H9 (cell line): ENCODE data around the gene CRISP3. TPM values are rescaled to one million over a fixed set of nuclear protein-coding genes. Genes with fewer than 3 reads are reported as not detected.

Experiments
- DNase-seq: peaks from one replicate; pipeline ENCODE4 v3.0.0-alpha.2; 2017
- H2AFZ ChIP-seq: one replicate; pipeline ENCODE4 v1.6.1; 2013; ENCODE audit warnings: mild to moderate bottlenecking, low read length, control low read depth, moderate library complexity
- H2AK5ac ChIP-seq: 2 replicates; pipeline ENCODE4 v1.6.1; 2013; ENCODE audit warnings: low read length, control low read depth, mixed read lengths; ENCODE audit not compliant: insufficient read length
- H2BK120ac ChIP-seq: one replicate; pipeline ENCODE4 v1.6.1; 2013; ENCODE audit warnings: low read depth, mild to moderate bottlenecking, low read length, control low read depth, inconsistent platforms; ENCODE audit not compliant: poor library complexity, severe bottlenecking
- H2BK12ac ChIP-seq: 2 replicates; pipeline ENCODE4 v1.6.1; 2013; ENCODE audit warnings: low read length, control low read depth, mixed read lengths, low read depth; ENCODE audit not compliant: insufficient read length
- H2BK15ac ChIP-seq: 2 replicates; pipeline ENCODE4 v1.6.1; 2013; ENCODE audit warnings: low read depth, low read length, control low read depth
- H2BK20ac ChIP-seq: one replicate; pipeline ENCODE4 v1.6.1; 2013; ENCODE audit warnings: low read depth, mild to moderate bottlenecking, low read length, control low read depth, inconsistent platforms; ENCODE audit not compliant: poor library complexity, severe bottlenecking
- H2BK5ac ChIP-seq: 2 replicates; pipeline ENCODE4 v1.6.1; 2013; ENCODE audit warnings: low read length, control low read depth, mixed read lengths; ENCODE audit not compliant: insufficient read length
- H3K14ac ChIP-seq: 2 replicates; pipeline ENCODE4 v1.6.1; 2013; ENCODE audit warnings: low read length, control low read depth; ENCODE audit not compliant: insufficient read depth
- H3K18ac ChIP-seq: 2 replicates; pipeline ENCODE4 v1.6.1; 2013; ENCODE audit warnings: low read depth, mild to moderate bottlenecking, mixed read lengths, low read length, control low read depth; ENCODE audit not compliant: insufficient read length
- H3K23ac ChIP-seq: 2 replicates; pipeline ENCODE4 v1.6.1; 2013; ENCODE audit warnings: low read length, control low read depth, mixed read lengths, low read depth; ENCODE audit not compliant: insufficient read length
- H3K23me2 ChIP-seq: 2 replicates; pipeline ENCODE4 v1.6.1; 2013; ENCODE audit warnings: low read depth, mild to moderate bottlenecking, mixed read lengths, low read length, control low read depth; ENCODE audit not compliant: insufficient read length, poor library complexity, severe bottlenecking
- H3K27ac ChIP-seq: 2 replicates; pipeline ENCODE4 v1.5.1; 2013; ENCODE audit warnings: low read length, control low read depth, mixed read lengths, low read depth; ENCODE audit not compliant: insufficient read length
- H3K27me3 ChIP-seq: 2 replicates; pipeline ENCODE4 v1.6.1; 2013; ENCODE audit warnings: low read length, control low read depth, inconsistent platforms; ENCODE audit not compliant: insufficient read depth
- H3K4ac ChIP-seq: 2 replicates; pipeline ENCODE4 v1.6.1; 2013; ENCODE audit warnings: low read depth, mild to moderate bottlenecking, control low read depth, inconsistent platforms, low read length, moderate library complexity
- H3K4me1 ChIP-seq: 2 replicates; pipeline ENCODE4 v1.6.1; 2013; ENCODE audit warnings: low read length, control low read depth, inconsistent platforms; ENCODE audit not compliant: insufficient read depth
- H3K4me2 ChIP-seq: 2 replicates; pipeline ENCODE4 v1.6.1; 2013; ENCODE audit warnings: low read length, control low read depth, mixed read lengths; ENCODE audit not compliant: insufficient read length, insufficient read depth
- H3K56ac ChIP-seq: 2 replicates; pipeline ENCODE4 v1.6.1; 2013; ENCODE audit warnings: low read depth, mild to moderate bottlenecking, mixed read lengths, low read length, control low read depth; ENCODE audit not compliant: insufficient read length
- H3K79me1 ChIP-seq: 2 replicates; pipeline ENCODE4 v1.6.1; 2013; ENCODE audit warnings: low read depth, mild to moderate bottlenecking, moderate library complexity, low read length, control low read depth, inconsistent platforms; ENCODE audit not compliant: insufficient read depth, poor library complexity, severe bottlenecking
- H3K79me2 ChIP-seq: 2 replicates; pipeline ENCODE4 v1.6.1; 2013; ENCODE audit warnings: low read length, control low read depth, inconsistent platforms; ENCODE audit not compliant: insufficient read depth
- H3K9ac ChIP-seq: 2 replicates; pipeline ENCODE4 v1.6.1; 2013; ENCODE audit warnings: low read length, control low read depth, mixed read lengths; ENCODE audit not compliant: insufficient read length; ENCODE audit errors: extremely low read depth
- H3K9me3 ChIP-seq: one replicate; pipeline ENCODE4 v1.6.1; 2013; ENCODE audit warnings: low read depth, low read length, inconsistent platforms; ENCODE audit not compliant: control insufficient read depth
- H3T11ph ChIP-seq: one replicate; pipeline ENCODE4 v1.6.1; 2013; ENCODE audit warnings: mild to moderate bottlenecking, low read length, control low read depth, inconsistent platforms
- H4K20me1 ChIP-seq: one replicate; pipeline ENCODE4 v1.6.1; 2013; ENCODE audit not compliant: control insufficient read depth, insufficient read length, insufficient read depth
- H4K5ac ChIP-seq: 2 replicates; pipeline ENCODE4 v1.6.1; 2013; ENCODE audit warnings: low read depth, mild to moderate bottlenecking, mixed read lengths, low read length, control low read depth; ENCODE audit not compliant: insufficient read length
- H4K8ac ChIP-seq: replicated peaks from 2 replicates; pipeline ENCODE4 v1.6.1; 2013; ENCODE audit warnings: low read length, control low read depth, mixed read lengths, low read depth; ENCODE audit not compliant: insufficient read length
- H4K91ac ChIP-seq: 2 replicates; pipeline ENCODE4 v1.6.1; 2013; ENCODE audit warnings: low read depth, mild to moderate bottlenecking, moderate library complexity, mixed read lengths, low read length, control low read depth; ENCODE audit not compliant: insufficient read length
- H3K27ac Mint-ChIP-seq, 3 experiments: 2 replicates in 2 of 3; 3 replicates in 1 of 3; pipeline ENCODE4 v1.8.0; 2020 to 2021; ENCODE audit warnings: mixed read lengths in 3 of 3, mild to moderate bottlenecking in 1 of 3, moderate library complexity in 1 of 3
- H3K27me3 Mint-ChIP-seq: 2 replicates; pipeline ENCODE4 v1.8.0; 2021; ENCODE audit warnings: low read depth, mild to moderate bottlenecking, moderate library complexity, mixed read lengths
- H3K36me3 Mint-ChIP-seq, 3 experiments: 2 replicates in 2 of 3; 3 replicates in 1 of 3; pipeline ENCODE4 v1.8.0; 2020 to 2021; ENCODE audit warnings: low read depth in 3 of 3, mixed read lengths in 3 of 3; ENCODE audit not compliant: insufficient read depth in 1 of 3
- H3K4me1 Mint-ChIP-seq, 2 experiments: 2 replicates each; pipeline ENCODE4 v1.8.0; 2020; ENCODE audit warnings: mixed read lengths in 2 of 2
- H3K4me3 Mint-ChIP-seq, 2 experiments: 2 replicates in 1 of 2; 3 replicates in 1 of 2; pipeline ENCODE4 v1.8.0; 2020 to 2021; ENCODE audit warnings: mild to moderate bottlenecking in 2 of 2, mixed read lengths in 2 of 2, moderate library complexity in 1 of 2
- H3K9me3 Mint-ChIP-seq, 2 experiments: 2 replicates in 1 of 2; 3 replicates in 1 of 2; pipeline ENCODE4 v1.8.0; 2020; ENCODE audit warnings: mild to moderate bottlenecking in 2 of 2, mixed read lengths in 2 of 2, moderate library complexity in 1 of 2
- WGBS: extraction: QIAGEN DNeasy Blood & Tissue Kit; methylation state at CpG from one replicate; pipeline ENCODE4 v1.1.7; 2013; ENCODE audit warnings: missing lambda C conversion rate, low lambda C conversion rate, mixed read lengths; ENCODE audit not compliant: insufficient read length; ENCODE audit errors: extremely low coverage; 5-methylcytosine and 5-hydroxymethylcytosine counted together
- total RNA-seq: library from RNA; stranded (reverse); gene quantifications from 2 replicates; pipeline ENCODE4 v1.2.1, GENCODE V29; 2021
- TF ChIP-seq, protein P1 (sequence below): fragments of 200-600 bp; sonication (generic); conservative IDR thresholded peaks from 3 replicates; pipeline ENCODE4 v1.8.0; 2021; ENCODE audit warnings: antibody characterized with exemption, mild to moderate bottlenecking

The CRISP3 gene
- total RNA-seq, 1 experiment from 2014 or later = not detected

DNA sequence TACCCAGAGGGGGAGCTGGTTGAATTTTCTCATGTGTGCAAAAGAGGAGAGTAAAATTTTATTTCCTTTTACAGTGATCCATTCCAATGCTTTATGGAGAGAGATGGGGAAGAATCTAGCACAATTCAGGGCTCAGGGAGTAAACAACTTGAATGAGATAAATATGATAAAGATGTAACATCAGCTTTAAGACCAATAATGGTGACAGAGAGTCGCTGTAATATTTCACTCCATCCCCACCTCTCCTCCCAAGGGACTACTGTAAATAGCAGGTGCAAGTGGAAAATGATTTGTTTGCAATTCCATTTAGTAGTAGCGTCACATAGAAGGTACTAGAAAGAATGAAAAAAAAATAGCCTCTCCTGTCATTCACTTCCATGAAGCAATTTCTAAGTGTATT lies 4.8 kb downstream of the CRISP3 start:
- H3K27ac ChIP-seq = no peak overlapping the region
- no peak overlapping the region for H2BK5ac ChIP-seq
- no peak overlapping the region for H2BK12ac ChIP-seq
- Mint-ChIP-seq H3K36me3 (no peaks in the 10 kb centered on the region), H3K4me3 (no peak overlapping the region), H3K27ac (no peak overlapping the region), H3K9me3 (no peaks in the 10 kb centered on the region), H3K27me3 (no peaks in the 10 kb centered on the region), H3K4me1 (no peaks in the 10 kb centered on the region)
- no peak overlapping the region for H3K4me2 ChIP-seq
- H2BK20ac ChIP-seq = no peak overlapping the region
- no peak overlapping the region for H2BK15ac ChIP-seq
- no peaks in the 10 kb centered on the region for H3K4me1 ChIP-seq
- H3T11ph ChIP-seq = no peak overlapping the region
- no peak overlapping the region for H2BK120ac ChIP-seq
- no peak overlapping the region for H3K14ac ChIP-seq
- no peak overlapping the region for H3K18ac ChIP-seq
- no peak overlapping the region for H3K4ac ChIP-seq
- no CpG with 5 or more reads among the region's 2 CpGs for WGBS
- no peaks in the 10 kb centered on the region for H4K20me1 ChIP-seq
- H3K9ac ChIP-seq = no peak overlapping the region
- H3K23ac ChIP-seq = no peak overlapping the region
- H3K23me2 ChIP-seq = no peaks in the 10 kb centered on the region
- H4K8ac ChIP-seq = no peak overlapping the region
- no peaks in the 10 kb centered on the region for H3K79me2 ChIP-seq
- DNase-seq = no peak
- H3K56ac ChIP-seq = no peak overlapping the region
- H2AK5ac ChIP-seq = no peak overlapping the region
- no peaks in the 10 kb centered on the region for H3K79me1 ChIP-seq
- no peak overlapping the region for H4K91ac ChIP-seq
- H4K5ac ChIP-seq = no peak overlapping the region
- no peak overlapping the region for H2AFZ ChIP-seq
- H3K27me3 ChIP-seq = no peaks in the 10 kb centered on the region
- no peaks in the 10 kb centered on the region for H3K9me3 ChIP-seq
- TF ChIP-seq, protein P1, sequence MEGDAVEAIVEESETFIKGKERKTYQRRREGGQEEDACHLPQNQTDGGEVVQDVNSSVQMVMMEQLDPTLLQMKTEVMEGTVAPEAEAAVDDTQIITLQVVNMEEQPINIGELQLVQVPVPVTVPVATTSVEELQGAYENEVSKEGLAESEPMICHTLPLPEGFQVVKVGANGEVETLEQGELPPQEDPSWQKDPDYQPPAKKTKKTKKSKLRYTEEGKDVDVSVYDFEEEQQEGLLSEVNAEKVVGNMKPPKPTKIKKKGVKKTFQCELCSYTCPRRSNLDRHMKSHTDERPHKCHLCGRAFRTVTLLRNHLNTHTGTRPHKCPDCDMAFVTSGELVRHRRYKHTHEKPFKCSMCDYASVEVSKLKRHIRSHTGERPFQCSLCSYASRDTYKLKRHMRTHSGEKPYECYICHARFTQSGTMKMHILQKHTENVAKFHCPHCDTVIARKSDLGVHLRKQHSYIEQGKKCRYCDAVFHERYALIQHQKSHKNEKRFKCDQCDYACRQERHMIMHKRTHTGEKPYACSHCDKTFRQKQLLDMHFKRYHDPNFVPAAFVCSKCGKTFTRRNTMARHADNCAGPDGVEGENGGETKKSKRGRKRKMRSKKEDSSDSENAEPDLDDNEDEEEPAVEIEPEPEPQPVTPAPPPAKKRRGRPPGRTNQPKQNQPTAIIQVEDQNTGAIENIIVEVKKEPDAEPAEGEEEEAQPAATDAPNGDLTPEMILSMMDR = no peak
